Hepatocyte (in vitro differentiated cells): Measurements from ENCODE around the gene DNM2.

Experiments used
- EZH2 ChIP-seq: fragments of 200-600 bp; sonication (generic); IDR thresholded peaks from 2 replicates; pipeline ENCODE4 v1.6.1; 2016; ENCODE audit warnings: antibody characterized with exemption, mild to moderate bottlenecking, borderline replicate concordance
- EZH2phosphoT487 ChIP-seq: fragments of 200-600 bp; sonication (generic); IDR thresholded peaks from one replicate; pipeline ENCODE4 v1.6.1; 2018; ENCODE audit warnings: antibody characterized with exemption, mild to moderate bottlenecking, low read depth, moderate library complexity; ENCODE audit not compliant: unreplicated experiment, severe bottlenecking
- TF ChIP-seq, protein P1 (sequence below): fragments of 200-600 bp; sonication (generic); IDR thresholded peaks from 2 replicates; pipeline ENCODE4 v1.5.1; 2016; ENCODE audit warnings: antibody characterized with exemption, mild to moderate bottlenecking; ENCODE audit not compliant: poor library complexity

GRCh38 chr19:10690341-10690781 is 27.5 kb upstream of the DNM2 start:
- TF ChIP-seq, protein P1, sequence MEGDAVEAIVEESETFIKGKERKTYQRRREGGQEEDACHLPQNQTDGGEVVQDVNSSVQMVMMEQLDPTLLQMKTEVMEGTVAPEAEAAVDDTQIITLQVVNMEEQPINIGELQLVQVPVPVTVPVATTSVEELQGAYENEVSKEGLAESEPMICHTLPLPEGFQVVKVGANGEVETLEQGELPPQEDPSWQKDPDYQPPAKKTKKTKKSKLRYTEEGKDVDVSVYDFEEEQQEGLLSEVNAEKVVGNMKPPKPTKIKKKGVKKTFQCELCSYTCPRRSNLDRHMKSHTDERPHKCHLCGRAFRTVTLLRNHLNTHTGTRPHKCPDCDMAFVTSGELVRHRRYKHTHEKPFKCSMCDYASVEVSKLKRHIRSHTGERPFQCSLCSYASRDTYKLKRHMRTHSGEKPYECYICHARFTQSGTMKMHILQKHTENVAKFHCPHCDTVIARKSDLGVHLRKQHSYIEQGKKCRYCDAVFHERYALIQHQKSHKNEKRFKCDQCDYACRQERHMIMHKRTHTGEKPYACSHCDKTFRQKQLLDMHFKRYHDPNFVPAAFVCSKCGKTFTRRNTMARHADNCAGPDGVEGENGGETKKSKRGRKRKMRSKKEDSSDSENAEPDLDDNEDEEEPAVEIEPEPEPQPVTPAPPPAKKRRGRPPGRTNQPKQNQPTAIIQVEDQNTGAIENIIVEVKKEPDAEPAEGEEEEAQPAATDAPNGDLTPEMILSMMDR = no peak
- TF ChIP-seq EZH2 (no peak), EZH2phosphoT487 (no peak)
